RWPE1 (cell line): Measurements from ENCODE around the gene USP54.
A peak's percentile ranks its signal among the peaks of the same experiment; 100 is the strongest.

ENCODE experiments used
- CTCF ChIA-PET: fragments of 350-600 bp; sonication (Branson Sonifier 250); formaldehyde crosslinking; extraction: SDS; loops from one replicate; lab custom pipeline; 2021; lab: Yijun Ruan, JAX
- POLR2A ChIA-PET: fragments of 400-600 bp; formaldehyde crosslinking; extraction: SDS; loops from one replicate; lab custom pipeline; 2020; ENCODE audit warnings: antibody characterized with exemption; ENCODE audit not compliant: low non-redundant PET; lab: Yijun Ruan, JAX
- DNase-seq: peaks from one replicate; pipeline ENCODE4 v3.0.0; 2012; ENCODE audit warnings: low spot score
- H3K27ac ChIP-seq: fragments of 450-650 bp; 2 replicates; pipeline ENCODE4 v1.5.1; 2017
- CTCF ChIP-seq: fragments of 450-650 bp; conservative IDR thresholded peaks from 2 replicates; pipeline ENCODE4 v1.5.1; 2017; ENCODE audit warnings: low read depth, mild to moderate bottlenecking

USP54 gene

GRCh38 chr10:73501651-73502050 lies 89.5 kb downstream of the USP54 start:
- no peak for TF ChIP-seq CTCF
- CTCF ChIA-PET, result interaction anchor here (0.5 to 0.6 kb wide), 2 partner anchors 131 to 1814 kb away, joined by 3 to 4 read pairs; no protein-coding TSS in a partner anchor
- no peak for DNase-seq
- H3K27ac ChIP-seq, result no peak overlapping the region
- POLR2A ChIA-PET, result no interaction called here

- CTCF ChIA-PET, result interaction anchor here (1.1 kb wide), 1 partner anchor 233 kb away, joined by 6 read pairs; no protein-coding TSS in a partner anchor
- H3K27ac ChIP-seq, result no peak overlapping the region
- DNase-seq, result no peak
- POLR2A ChIA-PET, result no interaction called here
- TF ChIP-seq CTCF, result no peak
Measured at GRCh38 chr10:73497623-73498022, 93.5 kb downstream of the USP54 start.

- peak; percentile 97 for DNase-seq
- H3K27ac ChIP-seq, result peak within 1 kb of the TSS; percentile 98
- CTCF ChIA-PET, result interaction anchor here (0.6 kb wide), 1 partner anchor 12 kb away, joined by 3 read pairs; no protein-coding TSS in a partner anchor
- POLR2A ChIA-PET, result interaction anchor here (0.5 kb wide), 1 partner anchor 46 kb away, joined by 3 read pairs; no protein-coding TSS in a partner anchor
- no peak for TF ChIP-seq CTCF
Measured at GRCh38 chr10:73495884-73496674, 95.1 kb downstream of the USP54 start, which contains the start of gene PPP3CB. Gene PPP3CB, minus strand, starts transcription at chr10:73496024. Its CDS starts 135 bp downstream, at chr10:73495889.

- ChIA-PET POLR2A (interaction anchor here (0.5 kb wide), 1 partner anchor 45 kb away, joined by 3 read pairs; no protein-coding TSS in a partner anchor), CTCF (interaction anchor here (0.5 to 0.9 kb wide), 3 partner anchors 17 to 84 kb away, joined by 3 to 4 read pairs (median 3); no protein-coding TSS in a partner anchor)
- no peak for TF ChIP-seq CTCF
- peak overlapping the region; percentile 98 for H3K27ac ChIP-seq
- DNase-seq, result peak; percentile 93
Measured at GRCh38 chr10:73495226-73495883, 95.8 kb downstream of the USP54 start.

GRCh38 chr10:73494877-73495225 lies 96.3 kb downstream of the USP54 start:
- peak overlapping the region; percentile 98 for H3K27ac ChIP-seq
- ChIA-PET CTCF (interaction anchor here (0.5 to 0.9 kb wide), 3 partner anchors 17 to 84 kb away, joined by 3 to 4 read pairs (median 3); no protein-coding TSS in a partner anchor), POLR2A (interaction anchor here (0.7 kb wide), 1 partner anchor 121 kb away, joined by 3 read pairs; no protein-coding TSS in a partner anchor)
- no peak for DNase-seq
- no peak for TF ChIP-seq CTCF

GRCh38 chr10:73494213-73494612 lies 96.9 kb downstream of the USP54 start:
- ChIA-PET POLR2A (interaction anchor here (0.7 kb wide), 1 partner anchor 121 kb away, joined by 3 read pairs; no protein-coding TSS in a partner anchor), CTCF (no interaction called here)
- no peak for DNase-seq
- TF ChIP-seq CTCF, result no peak
- peak overlapping the region; percentile 98 for H3K27ac ChIP-seq
